Ectodermal cell (in vitro differentiated cells): Measurements from ENCODE around the gene LLGL1.

ENCODE experiments used
- H3K27ac ChIP-seq: 2 replicates; pipeline ENCODE4 v1.7.0; 2013; ENCODE audit warnings: mild to moderate bottlenecking, low read depth, low read length; ENCODE audit not compliant: insufficient read depth, poor library complexity, severe bottlenecking
- H3K27me3 ChIP-seq: 2 replicates; pipeline ENCODE4 v1.7.0; 2013; ENCODE audit warnings: mild to moderate bottlenecking, low read length; ENCODE audit not compliant: insufficient read depth, control insufficient read depth, poor library complexity, severe bottlenecking
- H3K36me3 ChIP-seq: one replicate; pipeline ENCODE4 v1.7.0; 2013; ENCODE audit warnings: low read length; ENCODE audit not compliant: control insufficient read depth, insufficient read depth
- H3K4me1 ChIP-seq: one replicate; pipeline ENCODE4 v1.7.0; 2013; ENCODE audit warnings: low read length; ENCODE audit not compliant: control insufficient read depth, insufficient read depth
- H3K4me3 ChIP-seq: 2 replicates; pipeline ENCODE4 v1.7.0; 2013; ENCODE audit warnings: low read depth, low read length, control low read depth; ENCODE audit not compliant: insufficient read depth
- H3K9me3 ChIP-seq: 2 replicates; pipeline ENCODE4 v1.7.0; 2013; ENCODE audit warnings: mild to moderate bottlenecking, low read length, moderate library complexity; ENCODE audit not compliant: control insufficient read depth
- WGBS, 2 experiments: methylation state at CpG; one replicate each; pipeline ENCODE4 v1.1.7; 2013; ENCODE audit warnings: missing lambda C conversion rate in 2 of 2; 5-methylcytosine and 5-hydroxymethylcytosine counted together

The LLGL1 gene

GRCh38 chr17:18267366-18267765 lies 41.9 kb downstream of the LLGL1 start:
- no peak overlapping the region for H3K4me3 ChIP-seq
- H3K4me1 ChIP-seq, result no peaks in the 10 kb centered on the region
- peaks cover 8% of the 10 kb centered on the region for H3K36me3 ChIP-seq
- 84 to 85% methylated on average over 10 of the region's 10 CpGs for WGBS, 2 experiments
- H3K9me3 ChIP-seq, result no peaks in the 10 kb centered on the region
- no peaks in the 10 kb centered on the region for H3K27me3 ChIP-seq
- no peak overlapping the region for H3K27ac ChIP-seq

- H3K27me3 ChIP-seq, result no peaks in the 10 kb centered on the region
- WGBS, 2 experiments, result 51 to 53% methylated on average over 14 of the region's 14 CpGs
- H3K9me3 ChIP-seq, result no peaks in the 10 kb centered on the region
- H3K27ac ChIP-seq, result peak overlapping the region; percentile 2
- H3K36me3 ChIP-seq, result peaks cover 5% of the 10 kb centered on the region
- H3K4me1 ChIP-seq, result no peaks in the 10 kb centered on the region
- no peak overlapping the region for H3K4me3 ChIP-seq
Observed at GRCh38 chr17:18267927-18268711, 42.7 kb downstream of the LLGL1 start.

DNA sequence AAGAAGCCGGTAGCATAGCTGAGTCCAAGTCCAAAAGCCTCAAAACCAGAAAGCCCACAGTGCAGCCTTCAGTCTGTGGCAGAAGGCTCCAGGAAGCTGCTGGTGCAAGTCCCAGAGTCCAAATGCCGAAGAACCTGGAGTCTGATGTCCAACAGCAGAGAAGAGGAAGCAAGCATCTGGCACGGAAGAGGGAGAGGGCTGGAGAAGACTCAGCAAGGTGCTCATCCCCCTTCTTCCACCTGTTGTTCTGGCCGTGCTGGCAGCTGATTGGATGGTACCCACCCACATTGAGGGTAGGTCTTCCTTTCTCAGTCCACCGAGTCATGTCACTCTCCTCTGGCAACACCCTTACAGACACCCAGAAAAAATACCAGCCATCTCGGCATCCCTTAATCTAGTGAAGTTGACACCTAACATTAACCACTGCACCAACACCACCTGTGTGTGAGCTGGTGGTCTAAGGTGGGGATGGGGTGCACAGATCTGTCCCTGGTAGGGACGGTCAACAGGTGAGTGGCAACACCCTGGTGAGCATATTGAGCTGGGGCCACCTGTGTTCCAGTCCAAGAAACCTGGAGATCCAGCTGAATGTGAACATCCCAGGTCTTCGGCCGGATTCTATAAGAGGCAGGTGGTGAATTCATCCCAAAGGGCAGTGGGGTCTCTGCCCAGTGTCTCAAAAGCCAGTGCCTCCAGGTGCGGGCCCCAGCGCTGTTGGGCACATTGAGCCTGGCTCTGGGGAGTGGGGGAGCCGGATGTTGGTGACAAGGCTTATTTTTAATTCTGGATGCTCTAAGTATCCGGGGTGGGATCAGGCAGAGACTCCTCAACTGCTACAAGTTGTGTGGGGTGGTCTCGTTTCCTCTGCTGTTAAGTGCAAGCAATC lies 44.9 kb downstream of the LLGL1 start:
- Histone ChIP-seq H3K27me3 (no peaks in the 10 kb centered on the region), H3K27ac (no peak overlapping the region), H3K4me1 (no peaks in the 10 kb centered on the region), H3K36me3 (peaks cover 13% of the 10 kb centered on the region), H3K4me3 (no peak overlapping the region), H3K9me3 (no peaks in the 10 kb centered on the region)
- 88 to 90% methylated on average over 14 of the region's 14 CpGs for WGBS, 2 experiments

GRCh38 chr17:18277076-18277475 lies 51.6 kb downstream of the LLGL1 start:
- Histone ChIP-seq H3K9me3 (no peaks in the 10 kb centered on the region), H3K36me3 (peaks cover 58% of the 10 kb centered on the region), H3K4me1 (no peaks in the 10 kb centered on the region), H3K27me3 (no peaks in the 10 kb centered on the region), H3K4me3 (no peak overlapping the region), H3K27ac (no peak overlapping the region)
- WGBS, 2 experiments, result 90 to 100% methylated on average over 1 of the region's 1 CpG

DNA sequence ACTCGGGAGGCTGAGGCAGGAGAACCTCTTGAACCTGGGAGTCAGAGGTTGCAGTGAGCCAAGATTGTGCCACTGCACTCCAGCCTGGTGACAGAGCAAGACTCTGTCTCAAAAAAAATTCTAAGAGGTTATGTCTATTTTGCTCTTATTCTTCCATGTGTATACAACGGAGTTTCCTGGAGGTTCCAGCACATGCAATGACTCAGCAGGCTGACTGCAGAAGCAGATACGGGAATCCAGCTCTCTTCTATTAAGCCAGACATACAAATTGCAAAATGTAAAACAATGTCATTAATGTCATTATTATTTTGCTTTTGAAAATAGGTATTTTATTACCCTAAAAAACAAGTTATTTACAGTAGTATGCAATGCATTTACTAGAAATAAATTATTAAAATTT lies 53.4 kb downstream of the LLGL1 start:
- no peak overlapping the region for H3K4me3 ChIP-seq
- H3K27ac ChIP-seq, result no peak overlapping the region
- H3K27me3 ChIP-seq, result no peaks in the 10 kb centered on the region
- no peaks in the 10 kb centered on the region for H3K9me3 ChIP-seq
- H3K36me3 ChIP-seq, result peaks cover 66% of the 10 kb centered on the region
- H3K4me1 ChIP-seq, result no peaks in the 10 kb centered on the region
- WGBS, 2 experiments, result 96 to 98% methylated on average over 2 to 3 of the region's 3 CpGs

DNA sequence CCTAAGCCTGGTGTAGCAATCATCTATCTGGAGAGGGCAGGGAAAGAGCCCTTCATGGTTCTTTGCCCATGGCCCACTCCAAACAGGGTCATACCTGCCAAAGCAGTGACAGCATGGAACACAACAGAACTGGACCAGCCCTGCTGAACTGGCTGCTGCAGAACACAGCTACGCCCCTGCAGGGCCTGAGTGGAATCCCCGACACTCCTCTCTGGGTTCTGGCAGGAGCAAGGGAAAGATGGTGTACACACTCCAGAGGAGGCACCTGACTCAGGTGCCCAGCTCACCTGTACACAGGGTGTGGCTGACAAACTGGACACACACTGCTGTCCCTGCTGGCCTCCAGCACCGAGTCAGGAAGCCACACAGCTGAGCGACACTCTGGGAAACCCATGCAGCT lies 54.8 kb downstream of the LLGL1 start:
- Histone ChIP-seq H3K36me3 (peaks cover 67% of the 10 kb centered on the region), H3K4me3 (no peak overlapping the region), H3K4me1 (no peaks in the 10 kb centered on the region), H3K9me3 (no peaks in the 10 kb centered on the region), H3K27me3 (no peaks in the 10 kb centered on the region), H3K27ac (no peak overlapping the region)
- 94 to 97% methylated on average over 4 of the region's 4 CpGs for WGBS, 2 experiments

DNA sequence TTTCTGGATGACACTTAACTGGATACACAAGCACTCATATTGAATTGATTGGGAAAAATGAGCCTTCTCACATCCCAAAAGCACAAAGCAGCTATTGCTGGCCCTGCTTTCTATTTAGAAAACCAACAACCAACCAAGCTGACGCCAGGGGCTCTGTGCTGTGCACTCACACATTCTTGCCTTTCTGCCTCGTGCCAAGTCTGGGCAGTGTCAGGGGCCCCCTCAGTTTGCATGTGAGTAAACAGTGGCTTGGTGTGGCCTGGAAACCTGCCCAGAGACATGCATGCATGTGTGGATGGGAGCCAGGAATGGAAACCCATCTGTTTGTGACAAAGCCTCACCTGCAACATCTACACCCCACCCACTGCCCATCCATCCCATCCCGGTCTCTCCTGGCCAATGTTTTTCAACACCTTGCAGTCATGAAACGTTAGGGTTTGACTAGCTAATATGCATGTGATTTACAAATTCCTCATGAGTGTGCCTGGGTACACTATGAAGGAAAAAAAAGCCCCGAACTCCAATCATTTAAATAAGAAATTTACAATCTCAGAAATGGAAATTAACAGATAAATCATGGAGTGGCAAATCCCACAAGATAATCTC lies 55.4 kb downstream of the LLGL1 start:
- H3K36me3 ChIP-seq, result peaks cover 71% of the 10 kb centered on the region
- no peak overlapping the region for H3K27ac ChIP-seq
- no peak overlapping the region for H3K4me3 ChIP-seq
- 93% methylated on average over 4 to 5 of the region's 5 CpGs for WGBS, 2 experiments
- H3K9me3 ChIP-seq, result no peaks in the 10 kb centered on the region
- H3K4me1 ChIP-seq, result no peaks in the 10 kb centered on the region
- no peaks in the 10 kb centered on the region for H3K27me3 ChIP-seq

DNA sequence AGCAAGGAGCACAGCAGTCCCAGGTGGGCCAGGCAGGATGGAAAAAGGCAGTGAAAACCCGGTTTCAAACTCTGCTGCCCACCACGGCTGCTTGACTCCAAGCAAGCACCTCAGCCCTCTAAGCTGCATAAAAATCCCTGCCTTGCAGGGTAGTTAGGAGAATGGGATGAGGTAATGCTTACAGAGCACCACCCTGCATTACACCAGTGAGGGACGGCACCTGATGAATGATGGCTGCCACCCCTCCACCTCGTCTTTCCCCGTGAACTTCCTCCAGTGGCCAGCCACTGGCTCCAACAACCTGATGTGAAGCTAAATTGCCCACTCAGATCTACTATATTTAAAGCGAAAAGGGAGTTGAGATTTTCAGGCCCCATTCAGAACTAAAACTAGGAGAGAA lies 56.4 kb downstream of the LLGL1 start:
- Histone ChIP-seq H3K9me3 (no peaks in the 10 kb centered on the region), H3K36me3 (peaks cover 69% of the 10 kb centered on the region)
- WGBS, 2 experiments, result 95 to 97% methylated on average over 6 of the region's 6 CpGs

GRCh38 chr17:18285296-18285695 lies 59.9 kb downstream of the LLGL1 start:
- H3K4me1 ChIP-seq, result no peaks in the 10 kb centered on the region
- no peaks in the 10 kb centered on the region for H3K27me3 ChIP-seq
- H3K27ac ChIP-seq, result no peak overlapping the region
- no peak overlapping the region for H3K4me3 ChIP-seq
- peaks cover 77% of the 10 kb centered on the region for H3K36me3 ChIP-seq
- no peaks in the 10 kb centered on the region for H3K9me3 ChIP-seq
- WGBS, 2 experiments, result 93 to 95% methylated on average over 11 of the region's 11 CpGs

More for the DNA sequence above, 56.4 kb downstream of the LLGL1 start:
- Histone ChIP-seq H3K4me1 (no peaks in the 10 kb centered on the region), H3K4me3 (no peak overlapping the region), H3K27me3 (no peaks in the 10 kb centered on the region), H3K27ac (no peak overlapping the region)
